COLO829 (cell line): ENCODE results near the gene MMEL1.
"Not testable (repeated sequence)": the region's sequence is repeated elsewhere in the genome, so short reads cannot be mapped to it uniquely, and the experiment has no call there.

Experiments
- DNase-seq: peaks from one replicate; pipeline ENCODE4 v3.0.0; 2012; ENCODE audit warnings: low spot score

The MMEL1 gene

DNA sequence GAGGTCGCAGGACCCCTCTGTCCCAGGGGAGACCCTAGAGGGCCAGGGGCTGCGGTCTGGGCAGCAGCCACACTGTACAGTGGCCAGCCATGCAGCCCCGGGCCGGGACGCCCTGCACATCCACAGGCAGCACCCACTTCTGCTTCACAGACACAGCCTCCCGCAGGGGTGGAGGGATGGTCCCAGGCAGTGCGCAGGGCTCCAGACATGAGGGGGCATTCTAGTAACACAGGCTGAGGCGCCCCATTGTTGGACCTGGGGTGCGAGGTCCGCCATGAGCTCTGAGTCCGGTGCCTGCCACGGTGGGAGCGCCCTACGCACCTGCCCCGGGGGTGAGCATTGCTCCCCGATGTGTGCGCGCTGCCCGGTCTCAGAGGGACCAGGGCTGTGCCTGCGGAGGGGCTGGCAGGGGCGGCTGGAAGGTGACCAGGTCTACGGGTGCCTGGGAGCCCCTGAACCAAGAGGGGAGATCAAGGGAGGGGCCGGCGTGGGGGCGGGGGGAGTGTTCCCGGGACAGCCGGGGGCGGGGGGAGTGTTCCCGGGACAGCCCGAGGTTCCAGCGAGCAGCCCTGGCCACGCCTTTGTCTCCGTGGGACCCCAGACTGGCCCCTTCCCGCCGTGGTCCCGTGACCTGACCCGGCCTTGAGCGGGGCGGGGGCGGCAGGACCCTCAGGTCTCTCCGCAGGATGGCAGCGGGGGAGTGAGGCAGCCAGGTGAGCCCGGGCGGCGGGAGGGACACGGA is 4.5 kb downstream of the MMEL1 start:
- DNase-seq = no peak

DNA sequence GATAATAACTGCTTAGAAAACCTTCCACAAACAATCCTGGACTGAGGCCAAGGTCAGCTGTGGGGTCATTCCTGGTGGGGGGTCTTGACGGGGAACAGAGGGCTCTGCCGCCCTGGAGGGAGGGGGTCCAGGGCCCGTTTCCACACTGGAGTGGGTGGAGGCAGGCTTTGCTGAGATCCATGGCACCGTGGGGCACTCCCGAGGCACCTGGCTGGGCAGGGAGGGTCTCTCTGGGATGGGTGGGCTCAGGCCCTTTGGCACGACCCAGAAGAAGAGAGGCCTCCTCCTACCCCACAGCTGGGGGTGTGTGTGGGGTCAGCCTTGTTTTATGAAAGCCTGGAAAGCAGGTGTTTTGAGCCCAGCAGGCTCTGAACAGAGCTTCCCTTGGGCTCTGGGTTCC is 5.1 kb downstream of the MMEL1 start:
- DNase-seq = no peak

DNA sequence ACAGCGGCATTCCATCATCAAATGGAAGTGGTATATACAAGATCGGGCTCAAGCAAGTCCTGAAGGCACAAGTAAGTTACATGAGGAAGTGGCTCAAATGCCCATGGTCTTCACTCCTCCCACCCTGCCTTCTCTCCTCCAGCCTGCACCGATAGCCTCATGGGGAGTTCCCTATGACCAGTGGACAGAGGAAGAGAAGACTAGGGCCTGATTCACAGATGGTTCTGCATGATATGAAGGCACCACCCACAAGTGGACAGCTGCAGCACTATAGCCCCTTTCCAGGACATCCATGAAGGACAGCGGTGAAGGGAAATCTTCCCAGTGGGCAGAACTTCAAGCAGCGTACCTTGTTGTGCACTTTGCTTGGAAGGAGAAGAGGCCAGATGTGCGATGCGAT is 7.1 kb downstream of the MMEL1 start:
- DNase-seq = not testable (repeated sequence)

DNA sequence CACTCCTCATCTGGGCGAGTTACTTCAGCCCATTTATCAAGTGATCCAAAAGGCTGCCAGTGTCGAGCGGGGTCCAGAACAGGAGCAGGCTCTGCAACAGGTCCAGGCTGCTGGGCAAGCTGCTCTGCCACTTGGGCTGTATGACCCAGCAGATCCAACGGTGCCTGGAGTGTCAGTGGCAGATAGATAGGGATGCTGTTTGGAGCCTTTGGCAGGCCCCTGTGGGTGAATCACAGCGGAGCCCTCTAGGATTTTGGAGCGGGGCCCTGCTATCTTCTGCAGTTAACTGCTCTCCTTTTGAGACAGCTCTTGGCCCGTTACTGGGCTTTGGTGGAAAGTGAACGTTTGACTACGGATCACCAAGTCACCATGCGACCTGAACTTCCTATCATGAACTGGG is 7.5 kb downstream of the MMEL1 start:
- DNase-seq = no peak

DNA sequence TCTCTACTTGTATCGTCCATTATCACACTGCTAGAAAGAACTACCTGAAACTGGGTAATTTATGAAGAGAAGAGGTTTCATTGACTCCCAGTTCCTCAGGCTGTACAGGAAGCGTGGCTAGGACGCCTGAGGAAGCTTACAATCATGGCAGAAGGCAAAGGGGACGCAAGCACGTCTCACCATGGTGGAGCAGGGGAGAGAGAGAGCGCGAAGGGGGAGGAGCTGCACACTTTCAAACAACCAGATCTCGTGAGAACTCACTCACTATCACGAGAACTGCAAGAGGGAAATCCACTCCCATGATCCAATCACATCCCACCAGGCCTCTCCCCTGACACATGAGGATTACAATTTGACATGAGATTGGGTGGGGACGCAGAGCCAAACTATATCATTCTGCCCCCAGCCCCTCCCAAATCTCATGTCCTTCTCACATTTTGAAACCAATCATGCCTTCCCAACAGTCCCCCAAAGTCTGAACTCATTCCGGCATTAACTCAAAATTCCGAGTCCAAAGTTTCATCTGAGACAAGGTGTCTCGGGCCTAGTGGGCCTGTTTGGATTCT is 8.0 kb downstream of the MMEL1 start:
- DNase-seq = no peak

DNA sequence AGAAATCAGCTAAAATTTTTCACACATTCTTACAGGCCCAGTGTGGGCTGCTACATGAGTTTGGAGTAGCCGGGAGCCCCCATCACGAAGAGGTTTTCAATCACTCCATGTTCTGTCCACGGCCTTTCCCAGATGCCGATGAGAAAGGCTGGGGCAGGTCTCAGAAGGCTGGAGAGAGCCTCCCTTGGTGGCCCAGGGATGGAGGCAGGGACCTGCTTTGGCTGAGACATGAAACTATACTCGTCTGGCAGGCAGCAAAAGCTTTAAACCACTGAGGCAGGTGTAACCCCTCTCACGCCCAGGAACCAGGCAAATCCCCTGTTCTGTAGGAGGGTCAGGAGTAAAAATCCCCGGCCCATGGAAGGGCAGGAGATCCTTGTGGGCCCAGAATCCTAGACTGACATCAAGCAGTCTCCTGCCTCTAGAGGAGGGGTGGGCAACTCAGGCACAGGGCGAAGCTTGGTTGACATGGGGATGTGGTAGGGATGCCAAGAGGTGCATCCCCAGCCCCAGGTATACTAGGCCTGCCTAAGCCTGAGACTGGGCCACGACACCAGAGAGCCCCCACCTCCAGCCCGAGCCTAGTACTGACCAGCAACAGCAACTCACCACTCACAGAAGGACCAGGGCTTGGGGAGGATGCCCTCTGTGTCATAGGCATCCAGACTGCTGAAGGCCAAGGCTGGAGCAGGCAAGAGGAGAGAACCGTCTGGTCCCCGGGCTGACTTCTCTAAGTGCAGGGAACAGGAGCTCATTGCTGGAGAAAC is 9.1 kb downstream of the MMEL1 start:
- DNase-seq = no peak

DNA sequence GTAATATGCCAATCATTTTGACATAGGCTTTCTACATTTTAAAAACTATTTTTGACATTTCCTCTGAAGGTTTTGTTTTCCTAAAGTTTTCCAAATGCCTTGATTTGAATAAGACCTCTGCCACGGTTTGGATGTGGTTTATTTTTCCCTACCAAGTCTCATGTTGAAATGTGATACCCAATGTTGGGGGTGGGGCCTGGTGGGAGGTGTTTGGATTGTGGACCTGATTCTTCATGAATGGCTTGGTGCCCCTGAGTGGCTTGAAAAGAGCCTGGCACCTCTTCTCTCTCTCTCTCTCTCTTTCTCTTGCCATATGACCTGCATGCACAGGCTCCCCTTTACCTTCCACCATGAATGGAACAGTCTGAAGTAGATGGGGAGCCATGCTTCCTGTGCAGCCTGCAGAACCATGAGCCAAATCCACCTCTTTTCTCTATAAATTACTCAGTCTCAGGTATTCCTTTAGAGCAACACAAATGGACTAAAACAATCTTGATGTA is 14.8 kb downstream of the MMEL1 start:
- DNase-seq = no peak

DNA sequence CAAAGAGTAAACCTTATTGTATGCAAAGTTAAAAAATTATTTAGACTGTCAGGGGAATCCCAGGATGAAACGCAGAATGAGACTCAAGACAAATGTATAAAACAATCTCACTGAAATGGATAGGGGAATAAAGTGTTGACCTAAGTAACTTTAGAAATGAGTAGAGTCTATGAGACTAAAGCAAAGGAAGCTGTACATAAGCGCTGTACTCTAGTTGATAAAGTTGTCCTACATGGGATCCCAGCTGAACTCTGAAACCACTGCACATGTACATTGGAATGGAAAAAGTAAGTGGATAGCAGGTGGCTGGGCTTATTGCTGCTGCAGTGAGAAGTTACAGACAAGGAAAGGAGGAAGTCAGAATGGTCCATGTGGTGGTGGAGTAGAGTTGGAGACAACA is 18.7 kb downstream of the MMEL1 start:
- DNase-seq = no peak

DNA sequence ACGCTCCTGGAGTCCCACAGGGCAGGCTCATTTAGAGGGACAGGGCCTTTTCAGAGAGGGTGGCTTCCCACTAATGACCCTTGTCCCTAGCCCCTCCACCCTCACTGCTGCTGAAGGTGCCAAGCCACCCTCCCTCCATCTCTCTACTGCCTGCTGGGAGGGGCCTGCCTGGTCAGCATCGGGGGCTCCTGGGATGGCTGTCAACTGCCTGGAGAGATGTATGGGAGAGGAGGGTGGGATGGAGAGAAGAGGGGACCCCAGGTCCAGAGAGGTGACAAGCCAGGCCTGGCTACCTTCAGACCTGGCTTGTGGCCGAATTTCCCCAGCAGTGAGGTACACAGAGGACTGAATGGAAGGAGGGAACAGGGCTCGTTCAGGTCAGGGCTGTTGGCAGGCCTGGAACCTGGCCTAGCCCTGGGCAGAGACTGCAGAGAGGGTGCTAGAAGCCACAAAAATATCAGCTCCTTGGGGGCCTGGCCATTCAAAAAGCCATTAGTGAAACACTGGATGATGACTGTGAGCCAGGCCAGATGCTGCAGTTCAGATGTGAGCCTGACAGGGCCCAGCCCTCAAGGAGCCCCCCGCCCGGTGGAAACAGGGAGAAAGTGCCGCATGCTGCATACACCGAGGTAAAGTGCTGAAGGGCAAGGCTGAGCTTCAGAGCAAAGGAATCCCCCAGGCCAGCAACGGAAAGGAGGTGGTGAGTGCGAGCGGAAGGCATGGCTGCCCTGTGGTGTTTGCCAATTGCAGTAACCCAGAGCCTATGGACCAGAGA is 20.0 kb downstream of the MMEL1 start:
- DNase-seq = no peak

DNA sequence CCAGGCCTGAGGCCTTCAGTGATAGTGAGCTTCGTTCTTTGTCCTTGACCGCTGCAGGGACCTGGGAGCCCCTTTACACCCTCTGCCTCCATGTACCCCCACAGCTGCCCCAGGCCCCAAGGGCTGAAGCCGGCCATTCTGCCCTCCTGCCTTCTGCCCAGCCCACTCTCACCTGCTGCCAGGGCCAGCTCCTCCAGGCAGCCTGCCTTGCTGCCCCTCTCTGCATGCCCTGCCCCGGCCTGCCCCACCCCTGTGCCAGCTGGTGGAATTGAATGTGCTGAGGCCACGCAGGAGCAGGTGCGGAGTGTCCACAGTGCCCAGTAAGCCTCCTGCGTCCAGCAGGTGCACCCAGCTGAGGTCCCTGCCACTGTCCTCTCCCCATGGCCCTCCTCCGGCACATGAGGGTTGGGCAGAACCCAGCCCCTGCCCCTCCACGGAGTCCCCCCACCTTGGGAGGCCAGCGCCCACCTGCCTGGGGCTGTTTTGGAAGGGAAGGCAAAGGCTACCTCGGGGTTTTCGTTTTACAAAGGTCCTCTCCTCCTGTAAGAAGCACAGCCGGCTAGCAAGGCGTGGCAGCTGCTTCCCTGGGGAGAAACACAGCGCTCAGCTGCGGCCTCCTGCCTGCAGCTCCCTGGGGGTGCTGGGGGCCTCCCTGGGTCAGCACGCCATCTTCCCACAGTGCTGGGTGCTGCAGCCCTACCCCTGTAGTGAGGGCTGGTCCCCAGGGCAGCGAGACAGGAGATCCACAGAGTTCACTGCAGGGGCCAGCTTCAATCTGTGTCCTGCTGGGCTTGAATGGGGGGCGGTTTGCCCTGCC is 21.0 kb downstream of the MMEL1 start:
- no peak for DNase-seq

DNA sequence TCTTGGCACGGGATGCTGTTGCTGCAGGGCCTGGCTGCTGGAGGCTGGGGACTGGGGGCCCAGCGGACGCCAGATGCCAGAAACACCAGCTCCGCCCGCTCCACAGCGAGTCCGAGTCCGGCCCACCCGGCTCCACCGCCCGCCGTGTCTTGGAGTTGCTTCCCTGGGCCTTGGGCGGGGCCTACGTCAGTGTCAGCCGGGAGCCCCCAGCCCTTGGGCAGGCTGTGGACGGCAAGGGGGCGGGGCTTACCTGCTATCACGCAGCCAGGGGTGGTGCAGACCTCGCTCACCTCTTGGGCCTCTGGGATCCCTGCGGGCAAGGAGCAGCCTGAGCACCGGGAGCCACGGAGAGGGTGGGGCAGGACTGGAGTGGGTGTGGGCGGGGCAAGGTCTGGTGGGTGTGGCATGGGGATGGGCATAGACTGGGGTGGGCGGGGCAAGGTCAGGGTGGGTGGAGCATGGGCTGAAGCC is 21.8 kb downstream of the MMEL1 start:
- DNase-seq = peak; percentile 42

DNA sequence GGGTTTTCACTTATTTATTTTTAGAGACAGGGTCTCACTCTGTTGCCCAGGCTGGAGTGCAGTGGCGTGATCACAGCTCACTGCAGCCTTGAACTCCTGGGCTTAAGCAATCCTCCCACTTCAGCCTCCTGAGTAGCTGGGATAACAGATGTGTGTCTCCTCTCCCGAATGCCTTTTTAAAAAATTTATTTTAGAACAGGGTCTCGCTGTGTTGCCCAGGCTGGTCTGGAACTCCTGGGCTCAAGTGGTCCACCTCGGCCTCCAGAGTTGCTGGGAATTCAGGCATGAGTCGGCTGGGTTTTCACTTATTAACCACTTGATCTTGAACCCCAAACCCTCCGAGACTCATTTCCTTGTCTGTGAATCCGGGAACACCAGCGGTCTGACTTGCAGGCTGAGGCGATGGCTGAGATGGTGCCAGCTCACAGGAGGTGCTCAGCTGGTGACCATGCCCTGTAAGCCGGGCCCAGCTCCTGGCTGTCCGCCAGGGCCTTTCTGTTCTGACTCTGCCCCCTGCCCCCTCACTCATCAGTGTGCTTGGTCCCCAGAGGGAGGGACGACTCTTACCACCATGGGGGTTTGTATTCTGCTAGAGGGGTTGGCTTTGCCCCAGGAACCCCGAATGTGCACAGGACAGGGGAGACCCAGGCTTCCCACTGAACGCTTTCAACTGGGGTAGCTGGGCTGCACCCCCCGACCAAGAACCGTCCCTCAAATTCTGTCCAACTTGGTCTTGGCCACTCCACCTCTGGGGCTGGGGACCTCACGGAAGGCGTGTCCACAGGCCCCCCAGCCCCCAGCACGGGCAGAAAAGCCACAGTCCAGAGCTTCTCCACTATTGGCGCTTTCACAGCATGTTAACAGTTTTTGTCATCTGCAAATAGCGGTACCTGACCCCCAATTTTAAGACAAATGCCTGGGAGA is 22.5 kb downstream of the MMEL1 start:
- no peak for DNase-seq

DNA sequence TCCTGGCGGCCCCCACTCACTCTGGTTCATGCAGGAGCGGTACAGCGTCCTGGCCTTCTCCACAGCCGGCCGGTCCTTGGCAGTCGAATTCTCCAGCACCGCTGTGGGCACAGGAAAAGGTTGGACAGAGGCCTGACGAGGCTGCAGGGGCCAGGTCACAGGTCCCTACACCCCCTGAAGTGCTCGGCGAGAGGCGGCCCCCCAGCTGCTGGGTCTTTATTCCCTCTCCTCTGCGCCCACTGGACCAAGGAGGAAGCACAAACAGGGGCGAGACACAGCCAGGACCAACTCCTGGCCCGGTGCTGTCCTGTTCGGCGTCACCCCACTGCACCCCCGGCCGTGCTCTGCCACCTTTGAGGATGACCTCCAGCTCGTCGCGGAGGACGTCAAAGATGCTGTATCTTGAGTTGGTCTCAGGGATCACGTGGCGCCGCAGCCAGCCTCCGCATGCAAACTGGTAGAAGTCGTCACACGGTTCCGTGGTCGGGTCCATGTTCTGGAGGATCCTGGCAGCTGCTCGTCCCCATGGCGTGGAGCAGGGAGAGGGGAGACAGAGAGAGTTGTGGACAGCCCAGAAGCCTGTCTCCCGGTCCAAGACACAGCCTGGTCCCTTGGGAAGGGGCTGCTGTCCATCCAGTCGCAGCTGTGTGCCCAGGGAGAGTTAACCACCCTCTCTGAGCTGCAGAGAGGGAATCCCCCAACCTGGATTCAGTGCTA is 23.3 kb downstream of the MMEL1 start:
- DNase-seq = no peak

DNA sequence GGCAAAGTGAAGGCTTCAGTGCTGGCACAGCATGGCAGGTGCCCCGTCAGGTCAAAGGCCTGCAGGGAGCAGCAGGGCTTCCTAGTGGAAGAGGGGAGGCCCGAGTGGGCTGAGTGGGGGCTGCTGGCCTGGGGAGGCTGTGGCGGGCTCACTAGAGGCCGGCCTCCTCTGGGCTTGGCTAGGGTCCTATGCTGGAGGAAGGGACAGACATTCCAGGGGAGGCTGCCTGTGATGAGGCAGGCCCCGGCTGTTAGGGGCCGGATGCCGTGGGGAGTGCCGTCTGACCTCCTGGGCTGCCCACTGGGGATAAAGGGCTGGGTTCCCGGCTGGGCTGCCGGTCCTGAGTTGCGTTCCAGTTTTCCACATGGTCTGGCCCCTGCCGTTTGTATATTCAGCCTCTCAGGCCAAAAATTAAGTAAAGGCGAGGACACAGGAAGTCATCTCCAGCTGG is 25.1 kb downstream of the MMEL1 start:
- DNase-seq = no peak

DNA sequence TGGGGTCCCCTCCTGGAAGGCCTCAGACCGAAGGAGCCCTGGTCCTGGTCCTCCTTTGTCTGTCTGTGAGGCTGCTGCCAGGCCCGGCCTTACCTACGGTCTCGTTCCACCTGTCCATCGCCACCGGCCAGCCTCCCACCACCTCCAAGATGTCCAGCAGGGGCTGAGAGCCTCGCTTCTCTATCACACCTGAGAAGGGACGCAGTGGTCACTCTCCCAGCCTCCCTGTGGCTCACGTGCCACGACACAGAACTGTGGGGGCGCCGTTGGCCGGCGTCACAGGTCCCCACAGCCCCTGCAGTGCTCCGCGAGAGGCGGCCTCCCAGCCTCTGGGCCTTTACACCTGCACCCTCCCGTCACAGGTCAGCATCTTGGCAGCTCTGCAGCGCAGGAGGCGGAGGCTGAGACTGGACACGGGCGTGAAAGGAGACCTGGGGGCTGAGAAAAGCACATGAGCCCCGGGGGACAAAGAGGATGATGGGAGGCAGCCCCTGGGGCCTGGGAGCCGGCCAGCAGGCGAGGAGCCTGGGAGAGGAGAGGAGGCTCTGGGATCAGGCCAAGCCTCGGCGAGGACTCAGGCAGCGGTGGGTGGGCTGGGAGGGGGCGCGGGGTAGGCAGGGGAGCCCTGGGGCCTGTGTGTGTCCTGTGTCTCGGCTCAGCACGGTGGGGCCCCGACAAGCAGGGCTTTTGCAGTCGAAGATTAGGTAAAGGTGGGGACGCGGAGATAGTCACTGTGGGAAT is 25.8 kb downstream of the MMEL1 start:
- no peak for DNase-seq

DNA sequence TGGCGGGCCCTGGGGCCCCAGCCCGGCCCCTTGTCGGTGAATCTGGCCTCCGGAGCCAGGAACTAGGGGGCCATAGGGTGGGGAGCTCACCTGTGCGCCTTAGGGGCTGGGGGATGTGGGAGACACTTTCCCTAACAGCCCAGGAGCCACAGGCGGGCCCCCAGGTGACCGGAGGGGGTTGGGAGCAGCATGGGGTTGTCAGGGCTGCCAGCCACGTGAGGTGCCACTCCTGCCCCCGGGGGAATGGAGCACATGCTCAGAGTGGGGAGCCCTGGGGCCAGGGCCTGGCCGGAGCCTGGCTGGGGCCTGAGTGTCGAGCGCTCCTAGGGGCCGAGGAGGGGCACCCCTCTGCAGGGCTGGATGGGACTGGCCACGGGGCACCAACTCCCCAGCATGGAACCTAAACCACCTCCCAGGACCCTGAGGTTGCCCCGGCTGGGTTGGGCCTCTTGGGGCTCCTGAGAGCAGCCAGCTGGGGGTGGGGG is 26.4 kb downstream of the MMEL1 start:
- DNase-seq = no peak

DNA sequence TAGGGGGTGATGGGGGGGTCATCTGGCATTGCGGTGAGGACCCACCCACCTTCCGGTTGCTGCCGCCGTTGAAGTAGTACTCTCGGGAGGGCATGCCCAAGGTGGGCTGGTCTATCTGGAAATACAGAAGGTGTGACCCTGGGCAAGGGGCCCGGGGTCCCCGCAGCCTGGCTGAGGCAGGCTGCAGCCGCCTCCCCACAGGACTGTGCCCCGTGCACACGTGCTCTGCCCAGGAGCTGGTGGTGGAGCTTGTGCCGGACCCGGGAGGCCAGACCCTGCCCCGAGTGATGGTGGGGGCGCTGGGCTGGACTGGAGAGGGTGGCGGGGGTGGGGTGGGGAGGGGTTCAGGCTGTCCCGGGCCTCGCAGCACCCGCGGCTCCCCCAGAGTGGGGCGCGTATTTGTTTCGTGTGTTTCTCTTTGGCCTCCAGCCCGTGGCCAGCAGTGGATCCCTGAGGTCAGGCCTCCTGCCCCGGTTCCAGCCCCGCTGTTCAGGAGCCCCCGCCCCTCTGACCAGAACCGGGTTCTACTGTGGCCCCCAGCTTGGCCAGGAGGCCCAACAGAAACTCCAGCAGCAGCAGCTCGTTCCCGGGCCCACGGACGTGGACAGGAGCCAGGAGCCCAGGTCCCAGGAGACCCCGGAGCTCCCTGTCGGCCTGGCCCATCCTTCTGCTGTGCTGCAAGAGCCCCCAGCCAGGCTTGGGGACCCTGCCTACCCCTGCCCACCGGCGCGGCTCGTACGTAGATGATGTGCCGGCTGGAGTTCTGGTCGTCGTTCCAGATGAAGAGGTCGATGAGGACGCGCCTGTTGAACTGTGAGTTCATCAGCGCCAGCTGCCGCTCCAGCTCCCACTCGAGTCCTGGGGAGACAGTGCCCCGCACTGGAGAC is 27.1 kb downstream of the MMEL1 start:
- DNase-seq = no peak
